ENCODE data around the gene DMXL1.
"Not testable (repeated sequence)": the region's sequence is repeated elsewhere in the genome, so short reads cannot be mapped to it uniquely, and the experiment has no call there.

DMXL1 gene

DNA sequence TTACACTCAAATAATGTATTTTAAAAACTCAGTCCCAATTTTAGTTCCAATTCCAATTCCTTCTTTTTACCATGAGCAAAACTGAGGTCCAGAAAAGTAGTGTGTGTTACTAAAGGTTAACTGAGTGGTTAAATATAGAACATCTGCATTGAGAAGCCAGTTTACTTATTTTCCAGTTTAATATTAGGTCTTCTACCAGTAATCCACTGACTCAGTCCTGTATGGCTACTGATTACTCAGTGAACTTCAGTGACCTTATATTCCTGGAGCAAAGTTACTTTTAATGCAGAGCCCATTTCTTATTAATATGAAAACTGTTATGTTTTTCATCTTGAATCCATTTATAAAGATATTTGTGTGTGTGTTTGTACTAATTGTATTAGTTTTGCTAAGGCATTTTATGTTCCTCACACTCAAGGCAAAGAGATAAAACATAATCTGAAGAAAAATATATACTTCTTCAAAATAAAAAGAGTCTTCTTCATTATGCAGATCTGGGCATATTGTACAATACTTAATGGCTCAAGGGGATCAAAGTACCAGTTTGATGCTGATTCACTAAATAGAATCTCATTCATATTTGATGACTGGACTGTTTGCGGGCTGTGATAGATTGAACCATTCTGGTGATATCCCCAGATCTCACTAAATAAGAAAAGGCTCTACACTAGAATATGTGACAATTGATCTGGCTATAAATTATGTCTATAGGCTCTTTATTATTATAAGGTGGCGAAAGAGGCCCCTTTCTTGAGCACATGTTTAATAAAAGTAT, 60.8 kb downstream of the DMXL1 start:
- DNase-seq (ENCODE audit: low read depth in 2 of 2): no peak

DNA sequence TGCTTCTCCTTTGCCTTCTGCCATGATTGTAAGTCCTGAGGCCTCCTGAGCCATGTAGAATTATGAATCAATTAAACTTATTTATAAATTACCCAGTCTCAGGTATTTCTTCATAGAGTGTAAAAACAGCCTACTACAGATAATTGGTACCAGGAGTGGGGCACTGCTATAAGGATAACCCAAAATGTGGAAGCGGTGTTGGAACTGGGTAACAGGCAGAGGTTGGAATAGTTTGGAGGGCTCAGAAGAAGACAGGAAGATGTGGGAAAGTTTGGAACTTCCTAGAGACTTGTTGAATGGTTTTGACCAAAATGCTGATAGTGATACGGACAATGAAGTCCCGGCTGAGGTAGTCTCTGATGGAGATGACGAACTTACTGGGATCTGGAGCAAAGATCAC, 64.9 kb downstream of the DMXL1 start:
- not testable (repeated sequence) for DNase-seq (ENCODE audit: low read depth in 2 of 2)

DNA sequence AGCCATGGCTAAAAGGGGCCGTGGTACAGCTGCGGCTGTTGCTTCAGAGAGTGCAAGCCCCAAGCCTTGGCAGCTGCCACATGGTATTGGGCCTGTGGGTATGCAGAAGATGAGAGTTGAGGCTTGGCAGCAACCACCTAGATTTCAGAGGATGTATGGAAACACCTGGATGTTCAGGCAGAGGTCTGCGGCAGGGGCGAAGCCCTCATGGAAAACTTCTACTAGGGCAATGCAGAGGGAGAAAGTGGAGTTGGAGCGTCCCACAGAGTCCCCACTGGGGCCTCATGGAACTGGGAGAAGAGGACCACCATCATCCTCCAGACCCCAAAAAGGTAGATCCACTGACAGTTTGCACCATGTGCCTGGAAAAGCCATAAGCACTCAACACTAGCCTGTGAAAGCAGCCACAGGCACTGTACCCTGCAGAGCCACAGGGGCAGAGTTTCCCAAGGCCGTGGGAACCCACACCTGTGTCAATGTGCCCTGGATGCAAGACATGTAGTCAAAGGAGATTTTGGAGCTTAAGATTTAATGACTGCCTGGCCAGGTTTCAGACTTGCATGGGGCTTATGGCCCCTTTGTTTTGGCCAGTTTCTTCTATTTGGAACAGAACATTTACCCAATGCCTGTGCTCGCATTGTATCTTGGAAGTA, 65.9 kb downstream of the DMXL1 start:
- no peak for DNase-seq (ENCODE audit: low read depth in 2 of 2)

DNA sequence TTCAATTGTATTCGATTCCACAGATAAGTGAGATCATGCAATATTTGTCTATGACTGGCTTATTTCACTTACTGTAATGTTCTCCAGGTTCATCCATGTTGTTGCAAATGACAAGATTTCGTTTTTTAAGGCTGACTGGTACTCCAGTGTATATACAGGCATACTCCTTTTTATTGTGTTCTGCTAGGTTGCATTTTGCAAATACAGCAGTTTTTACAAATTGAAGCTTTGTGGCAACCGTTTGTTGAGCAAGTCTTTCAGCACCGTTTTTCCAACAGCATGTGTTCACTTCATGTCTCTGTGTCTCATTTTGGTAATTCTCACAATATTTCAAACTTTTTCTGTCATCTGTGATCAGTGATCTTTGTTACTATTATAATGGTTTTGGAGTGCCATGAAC, 82.7 kb downstream of the DMXL1 start:
- no peak for DNase-seq (ENCODE audit: low read depth in 2 of 2)

DNA sequence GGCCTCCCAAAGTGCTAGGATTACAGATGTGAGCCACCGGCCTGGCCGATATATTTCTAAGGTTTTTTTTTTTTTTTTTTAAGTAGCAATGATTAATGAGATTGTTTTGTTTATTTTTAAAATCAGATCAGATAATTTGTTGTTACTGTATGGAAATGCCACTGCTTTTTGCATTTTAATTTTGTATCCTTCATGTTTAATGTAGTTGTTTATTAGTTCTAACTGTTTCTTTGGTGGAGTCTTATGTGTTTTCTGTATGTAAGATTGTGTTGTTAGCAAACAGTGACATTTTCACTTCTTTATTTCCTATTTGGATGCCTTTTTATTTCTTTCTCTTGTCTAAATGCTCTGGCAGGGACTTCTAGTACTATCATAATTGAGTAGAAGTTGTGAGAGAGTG, 87.3 kb downstream of the DMXL1 start:
- DNase-seq (ENCODE audit: low read depth in 2 of 2): no peak

DNA sequence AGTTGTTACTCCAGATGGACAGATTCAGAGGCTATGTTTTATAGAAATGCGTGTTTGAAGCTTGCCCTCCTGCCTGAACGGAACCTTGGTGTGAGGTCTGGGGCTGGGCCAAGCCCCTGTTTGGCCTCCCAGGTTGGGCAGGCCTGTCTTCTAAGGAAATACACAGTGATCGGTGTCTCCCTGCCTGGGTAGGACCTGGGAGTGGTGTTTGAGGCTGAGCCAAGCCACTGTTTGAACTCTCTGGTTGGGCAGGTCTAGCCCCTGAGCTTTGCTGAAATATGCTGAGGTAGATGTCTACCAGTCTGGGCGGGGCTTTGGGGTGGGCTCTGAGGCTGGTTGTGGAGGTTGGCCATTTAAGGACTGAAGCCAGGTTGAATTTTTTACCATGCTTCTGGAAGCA, 90.5 kb downstream of the DMXL1 start:
- DNase-seq (ENCODE audit: low read depth in 2 of 2): no peak

DNA sequence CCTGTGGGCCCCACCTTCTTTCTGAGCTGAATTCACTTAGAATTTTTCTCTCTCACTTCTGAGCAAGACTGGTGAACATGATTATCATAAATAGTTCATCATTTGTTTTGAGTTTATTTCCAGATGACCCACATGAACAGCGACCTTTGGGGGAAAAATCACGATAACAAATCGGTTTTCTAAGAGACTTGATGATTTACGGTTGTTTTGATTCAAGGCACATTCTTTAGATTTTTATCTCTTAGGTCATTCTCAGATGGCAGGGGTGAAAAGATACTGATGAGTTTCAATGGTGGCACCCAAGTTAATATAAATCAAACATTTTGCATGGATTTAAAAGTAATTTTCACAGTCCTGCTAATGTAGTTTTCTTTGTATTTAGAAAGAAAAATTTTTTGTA, 95.1 kb downstream of the DMXL1 start:
- no peak for DNase-seq (ENCODE audit: low read depth in 2 of 2)

DNA sequence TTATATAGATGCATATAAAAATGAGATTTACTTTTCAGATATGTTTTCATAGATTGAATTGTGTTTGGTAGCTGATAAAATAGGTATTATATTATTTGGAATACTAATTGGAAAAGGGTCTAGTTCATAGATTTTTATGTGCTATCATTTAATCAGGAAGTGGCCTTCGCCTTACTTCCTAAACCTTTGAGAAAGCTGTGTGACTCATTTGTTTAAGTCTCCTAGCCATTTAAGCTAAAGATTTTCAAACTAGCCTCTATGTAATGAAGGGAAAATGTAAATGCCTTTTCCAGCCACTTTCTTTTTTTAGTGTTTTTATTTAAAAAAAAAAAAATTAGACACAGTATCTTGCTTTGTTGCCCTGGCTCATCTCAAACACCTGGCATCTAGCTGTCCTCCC, 97.5 kb downstream of the DMXL1 start:
- DNase-seq (ENCODE audit: low read depth in 2 of 2): no peak

DNA sequence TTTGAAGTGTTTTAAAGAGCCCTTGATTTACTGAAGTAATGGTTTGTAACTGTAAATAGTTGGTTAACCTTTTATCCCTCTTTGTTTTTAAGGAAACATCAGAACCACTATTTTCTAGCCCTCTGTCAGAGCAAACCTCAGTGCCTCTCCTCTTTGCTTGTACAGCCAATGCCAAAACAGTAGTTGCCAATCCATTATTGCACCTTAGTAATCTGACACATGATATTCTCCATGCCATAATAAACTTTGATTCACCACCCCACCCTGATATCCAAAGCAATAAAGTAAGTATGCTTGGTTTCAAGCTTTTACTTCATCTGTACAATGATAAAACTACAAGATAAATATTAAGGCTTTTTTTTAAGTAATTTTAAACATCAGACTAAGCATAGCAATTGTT, 100.8 kb downstream of the DMXL1 start:
- no peak for DNase-seq (ENCODE audit: low read depth in 2 of 2)

DNA sequence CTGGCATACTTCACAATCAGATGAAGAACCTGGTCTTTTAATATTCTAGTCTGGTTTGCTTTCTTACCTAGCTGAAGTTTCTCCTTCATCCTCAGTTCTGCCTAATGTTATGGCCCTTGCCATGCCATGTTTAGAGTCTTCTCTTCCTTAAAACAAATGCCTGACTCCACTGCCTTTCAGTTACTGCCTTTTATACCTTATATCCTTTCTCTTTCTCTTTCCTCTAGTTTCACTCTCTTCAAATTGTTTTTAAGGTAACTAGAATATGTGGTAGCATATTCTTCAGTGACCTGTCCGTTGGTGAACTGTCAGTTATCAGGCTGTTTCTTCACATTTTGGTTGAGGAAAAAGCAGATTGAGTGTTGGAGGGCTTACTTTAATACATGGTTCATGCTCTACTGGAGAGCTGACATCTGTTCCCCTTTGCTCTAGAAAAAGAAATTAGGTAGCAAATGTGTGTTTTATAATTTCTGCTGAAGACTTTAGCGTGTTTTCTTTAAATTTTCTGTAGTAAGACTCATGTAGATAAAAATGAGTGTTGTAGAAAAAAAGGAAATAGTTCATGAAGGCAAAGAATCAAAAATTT, 103.8 kb downstream of the DMXL1 start:
- DNase-seq (ENCODE audit: low read depth in 2 of 2): no peak

DNA sequence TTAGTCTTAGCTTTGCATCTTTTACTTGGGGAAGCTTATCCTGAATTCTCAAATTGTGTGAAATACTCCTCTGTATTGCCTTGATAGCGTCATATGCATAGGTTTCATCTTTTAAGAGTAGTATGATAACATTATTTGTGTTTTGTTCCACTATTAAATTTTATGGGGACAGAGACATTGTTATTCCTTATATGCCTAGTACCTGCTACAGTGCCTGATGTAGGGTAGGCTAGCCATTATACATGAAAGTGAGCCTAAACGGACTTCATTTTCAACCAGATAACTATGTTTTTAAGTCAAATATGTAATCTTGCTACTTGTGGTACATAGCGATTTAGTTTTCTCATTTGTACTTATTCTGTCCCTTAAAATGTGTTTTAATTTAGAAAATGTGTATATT, 105.9 kb downstream of the DMXL1 start:
- DNase-seq (ENCODE audit: low read depth in 2 of 2): no peak

DNA sequence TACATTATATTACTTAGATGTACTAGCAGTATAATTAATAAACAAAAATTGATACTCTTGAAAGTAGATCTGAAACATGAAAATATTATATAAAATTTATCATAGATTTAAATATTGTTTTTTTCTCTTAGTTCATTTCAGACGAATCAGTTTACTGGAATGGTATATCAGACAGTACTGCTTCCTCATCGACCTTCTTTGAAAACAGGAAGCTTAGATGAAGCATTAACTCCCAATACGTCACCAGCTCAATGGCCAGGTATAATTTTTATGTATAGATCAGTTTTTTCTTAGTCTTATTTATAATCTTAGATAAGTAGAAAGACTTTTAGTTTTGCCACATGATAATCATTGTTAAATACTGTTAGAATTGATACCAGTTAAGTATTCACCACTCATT, 106.3 kb downstream of the DMXL1 start:
- no peak for DNase-seq (ENCODE audit: low read depth in 2 of 2)

DNA sequence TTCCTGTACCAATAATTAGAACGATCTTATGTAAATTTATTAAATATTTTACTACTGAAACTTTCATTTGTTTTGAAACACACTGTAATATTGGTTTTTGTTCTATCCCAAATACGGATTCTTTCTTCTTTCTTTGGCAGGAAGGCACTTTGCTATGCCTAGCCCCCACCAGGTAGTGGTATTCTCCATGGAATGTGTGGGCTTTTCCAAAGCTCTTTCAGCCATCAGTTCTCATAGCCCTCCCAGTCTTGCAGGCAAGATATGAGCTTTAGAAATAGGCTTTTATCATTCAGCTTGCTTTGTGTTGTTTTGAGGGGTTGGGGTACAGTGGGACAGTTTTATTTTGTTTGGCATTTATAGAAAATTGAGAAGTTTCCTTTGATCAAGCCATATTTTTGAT, 107.5 kb downstream of the DMXL1 start:
- no peak for DNase-seq (ENCODE audit: low read depth in 2 of 2)

DNA sequence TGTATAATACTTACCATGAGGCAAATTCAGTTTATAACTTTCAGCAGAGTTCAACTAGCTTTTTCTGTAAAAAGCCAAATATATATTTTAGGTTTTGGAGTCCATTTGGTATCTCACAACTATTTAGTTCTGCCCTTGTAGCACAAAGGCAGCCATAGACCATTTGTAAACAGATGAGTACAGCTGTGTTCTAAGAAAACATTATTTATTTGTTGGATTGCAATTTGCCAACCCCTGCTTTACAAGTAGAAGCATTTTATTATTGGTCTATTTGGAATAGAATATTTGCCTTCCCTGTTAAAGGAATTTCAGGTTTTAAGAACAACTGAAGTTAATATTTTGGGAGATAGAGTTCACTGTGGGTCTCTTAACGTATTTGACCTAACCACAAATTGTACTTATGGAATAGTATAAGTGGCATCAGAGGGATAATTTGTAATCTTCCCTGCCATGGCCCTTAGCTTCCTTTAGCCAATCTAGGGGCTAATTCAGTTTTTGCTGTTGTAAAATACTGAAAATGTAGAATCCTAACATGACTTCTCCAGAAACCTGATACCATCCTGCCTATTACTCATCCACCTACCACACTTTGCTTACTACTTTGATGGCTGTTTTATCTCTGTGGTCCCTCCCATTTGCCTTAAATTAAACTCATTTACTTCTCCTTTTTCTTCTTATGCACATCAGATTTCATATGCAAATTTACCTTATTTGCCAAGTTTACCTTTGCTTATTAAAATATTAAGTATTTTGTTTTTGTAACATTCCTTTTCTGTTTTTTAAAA, 109.2 kb downstream of the DMXL1 start:
- no peak for DNase-seq (ENCODE audit: low read depth in 2 of 2)

DNA sequence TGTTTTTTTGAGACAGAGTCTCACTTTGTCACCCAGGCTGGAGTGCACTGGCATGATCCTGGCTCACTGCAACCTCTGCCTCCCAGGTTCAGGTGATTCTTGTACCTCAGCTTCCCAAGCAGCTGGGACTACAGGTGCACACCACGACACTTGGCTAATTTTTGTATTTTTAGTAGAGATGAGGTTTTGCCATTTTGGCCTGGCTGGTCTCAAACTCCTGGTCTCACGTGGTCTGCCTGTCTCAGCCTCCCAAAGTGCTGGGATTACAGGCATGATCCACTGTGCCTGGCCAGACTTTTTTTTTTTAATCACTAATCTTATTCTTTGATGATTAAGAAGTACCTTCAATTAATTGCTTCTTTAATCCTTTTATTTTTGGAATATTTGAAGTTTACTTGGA, 114.6 kb downstream of the DMXL1 start:
- DNase-seq (ENCODE audit: low read depth in 2 of 2): not testable (repeated sequence)

DNA sequence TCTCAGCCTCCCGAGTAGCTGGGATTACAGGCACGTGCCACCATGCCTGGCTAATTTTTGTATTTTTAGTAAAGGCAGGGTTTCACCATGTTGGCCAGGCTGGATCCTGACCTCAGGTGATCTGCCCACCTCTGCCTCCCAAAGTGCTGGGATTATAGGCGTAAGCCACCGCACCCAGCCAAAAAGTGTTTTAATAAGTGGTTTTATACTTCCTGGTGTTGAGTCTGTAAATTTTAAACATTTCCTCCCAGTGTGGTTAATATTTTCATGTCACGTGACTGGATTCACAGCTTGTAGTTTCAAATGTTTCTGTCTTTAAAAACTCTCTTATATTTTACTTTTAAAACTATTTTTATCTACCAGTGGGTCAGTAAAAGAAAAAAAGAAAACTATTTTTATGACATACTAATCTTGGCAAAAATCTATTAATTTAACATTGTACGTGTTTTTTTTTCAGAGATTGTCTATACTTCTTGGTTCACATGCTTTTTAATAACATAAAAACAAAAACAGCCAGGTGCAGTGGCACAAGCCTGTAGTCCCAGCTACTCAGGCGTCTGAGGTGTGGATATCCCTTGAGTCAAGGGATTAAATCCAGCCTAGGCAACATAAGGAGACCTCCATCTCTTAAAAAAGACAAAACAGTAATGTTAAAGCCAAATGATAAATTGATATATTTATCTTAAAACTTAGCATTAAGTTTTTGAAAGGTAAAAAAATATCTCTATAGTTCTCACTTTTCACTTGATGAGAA, 117.1 kb downstream of the DMXL1 start:
- DNase-seq (ENCODE audit: low read depth in 2 of 2): no peak

DNA sequence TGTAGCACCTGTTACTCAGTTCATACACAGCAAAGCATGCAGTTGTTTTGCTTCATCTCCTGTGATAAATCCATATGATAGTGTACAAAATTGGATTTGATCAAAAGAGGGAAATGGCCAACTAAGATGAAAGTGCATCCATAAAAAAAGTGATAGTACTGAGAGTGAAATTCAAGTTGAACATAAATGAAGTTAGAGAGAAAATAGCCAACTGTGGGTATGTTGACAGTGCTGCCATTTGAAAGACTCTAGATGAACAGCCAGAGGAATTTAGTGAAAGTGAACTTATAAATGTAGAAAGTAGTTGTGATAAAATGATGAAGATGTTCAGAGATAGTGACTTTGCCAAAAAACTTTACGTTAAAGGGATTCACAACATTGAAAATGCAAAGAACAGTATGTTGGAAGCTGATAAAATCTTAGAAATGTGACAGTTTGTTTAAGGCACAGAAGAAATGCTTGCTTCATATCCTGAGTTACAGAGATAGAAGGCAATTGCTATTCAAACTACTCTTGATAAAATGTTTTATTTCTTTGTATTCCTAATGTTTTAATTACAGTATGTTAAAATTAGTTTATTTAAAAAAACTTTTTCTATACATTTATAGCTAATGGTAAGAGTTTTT, 119.7 kb downstream of the DMXL1 start:
- DNase-seq (ENCODE audit: low read depth in 2 of 2): no peak

DNA sequence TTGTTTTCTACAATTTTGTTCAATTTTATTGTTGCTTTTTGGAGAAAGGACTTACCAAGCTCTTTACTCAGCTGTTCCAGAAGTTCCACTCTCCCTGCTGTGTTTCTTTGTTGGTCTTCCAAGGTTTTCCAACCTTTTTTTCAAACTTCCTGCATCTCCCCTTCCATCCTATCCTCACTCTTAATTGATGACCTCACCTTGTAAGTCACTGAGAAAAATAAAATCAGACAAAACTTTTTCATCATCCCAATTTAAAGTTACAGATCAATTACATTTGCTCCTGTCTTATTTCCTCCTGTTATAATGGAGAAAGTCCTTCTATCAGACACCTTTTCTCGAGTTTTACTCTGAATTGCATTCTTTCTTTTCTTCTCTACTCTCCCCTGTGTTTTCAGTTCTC, 121.1 kb downstream of the DMXL1 start:
- no peak for DNase-seq (ENCODE audit: low read depth in 2 of 2)

DNA sequence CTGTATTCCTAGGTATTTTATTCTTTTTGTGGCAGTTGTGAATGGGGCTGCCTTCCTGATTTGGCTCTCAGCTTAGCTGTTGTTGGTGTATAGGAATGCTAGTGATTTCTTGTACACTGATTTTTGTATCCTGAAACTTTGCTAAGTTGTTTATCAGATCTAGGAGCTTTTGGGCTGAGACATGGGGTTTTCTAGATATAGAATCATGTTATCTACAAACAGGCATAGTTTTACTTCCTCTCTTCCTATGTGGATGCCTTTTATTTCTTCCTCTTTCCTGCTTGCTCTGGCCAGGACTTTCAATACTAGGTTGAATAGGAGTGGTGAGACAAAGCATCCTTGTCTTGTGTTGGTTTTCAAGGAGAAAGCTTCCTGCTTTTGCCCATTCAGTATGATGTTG, 129.9 kb downstream of the DMXL1 start:
- DNase-seq (ENCODE audit: low read depth in 2 of 2): no peak

DNA sequence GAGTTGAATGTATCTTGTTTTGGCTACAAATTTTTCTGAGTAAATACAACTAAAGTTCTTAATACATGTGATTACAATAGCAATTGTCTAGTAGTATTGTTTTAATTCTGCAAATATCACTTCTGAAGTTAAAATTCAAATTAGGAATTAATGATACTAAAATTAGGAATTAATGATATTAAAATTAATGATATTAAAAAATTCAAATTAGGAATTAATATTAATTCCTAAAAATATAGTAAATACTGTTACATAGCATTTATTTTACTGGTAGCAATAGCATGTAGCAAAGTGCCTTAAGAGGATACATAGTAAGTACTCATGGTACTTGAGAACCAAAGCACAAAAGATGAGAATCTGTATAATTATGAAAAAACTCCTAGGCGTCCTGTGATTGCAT, 136.2 kb downstream of the DMXL1 start:
- no peak for DNase-seq (ENCODE audit: low read depth in 2 of 2)

DNA sequence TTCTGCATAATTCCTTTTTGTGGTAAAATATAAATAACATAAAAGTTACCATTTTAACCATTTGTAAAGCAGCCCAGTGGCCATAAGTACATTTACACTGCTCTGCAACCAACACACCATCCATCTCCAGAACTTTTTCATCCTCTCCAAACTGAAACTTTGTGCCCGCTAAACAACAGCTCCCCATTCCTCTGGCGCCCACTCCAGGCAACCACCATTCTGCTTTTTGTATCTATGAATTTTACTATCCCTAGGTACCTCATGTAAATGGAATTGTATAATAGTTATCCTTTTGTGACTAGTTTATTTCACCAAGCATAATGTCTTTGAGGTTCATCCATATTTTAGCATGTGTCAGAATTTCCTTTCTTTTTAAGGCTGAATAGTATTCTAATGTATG, 141.1 kb downstream of the DMXL1 start:
- DNase-seq (ENCODE audit: low read depth in 2 of 2): no peak

Data from activated CD8-positive, alpha-beta memory T cell treated with anti-CD3 and anti-CD28 coated beads for 4 hours (primary cell).